COLO668 (cell line): ENCODE measurements around the gene NAV2.
A peak's percentile ranks its signal among the peaks of the same experiment; 100 is the strongest.

ENCODE experiments used
- DNase-seq: peaks from one replicate; lab custom pipeline; 2025; ENCODE audit not compliant: unreplicated experiment; lab: John Stamatoyannopoulos, UW

Gene NAV2

GRCh38 chr11:19742588-19743292 lies 30.1 kb downstream of the NAV2 start:
- peak; percentile 69 for DNase-seq

- DNase-seq = no peak
Observed at GRCh38 chr11:19743622-19744021, 31.0 kb downstream of the NAV2 start.

DNA sequence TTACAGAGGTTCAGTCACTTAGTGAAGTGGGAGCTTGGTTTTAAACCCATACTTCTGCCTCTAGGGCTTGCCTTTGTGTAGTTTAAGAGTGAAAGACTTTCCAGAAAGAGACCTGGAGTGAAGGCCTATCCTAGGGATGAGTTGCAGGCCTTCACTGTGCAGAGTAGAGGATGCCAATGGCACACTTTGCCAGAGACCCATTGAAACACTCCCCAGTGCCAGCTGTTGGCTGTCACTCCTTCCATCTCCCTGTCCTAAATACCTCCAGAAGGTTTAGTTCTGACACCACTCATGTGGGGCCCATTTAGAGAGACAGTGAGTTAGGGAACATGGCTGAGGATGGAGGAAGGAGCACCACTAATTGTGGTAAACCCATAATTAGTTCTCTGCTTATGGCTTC lies 31.5 kb downstream of the NAV2 start:
- no peak for DNase-seq

- no peak for DNase-seq
Observed at GRCh38 chr11:19746086-19746485, 33.4 kb downstream of the NAV2 start.

GRCh38 chr11:19747634-19748033 lies 35.0 kb downstream of the NAV2 start:
- no peak for DNase-seq

- no peak for DNase-seq
Observed at GRCh38 chr11:19751055-19751454, 38.4 kb downstream of the NAV2 start.

- no peak for DNase-seq
Observed at GRCh38 chr11:19753451-19754106, 40.9 kb downstream of the NAV2 start.

DNA sequence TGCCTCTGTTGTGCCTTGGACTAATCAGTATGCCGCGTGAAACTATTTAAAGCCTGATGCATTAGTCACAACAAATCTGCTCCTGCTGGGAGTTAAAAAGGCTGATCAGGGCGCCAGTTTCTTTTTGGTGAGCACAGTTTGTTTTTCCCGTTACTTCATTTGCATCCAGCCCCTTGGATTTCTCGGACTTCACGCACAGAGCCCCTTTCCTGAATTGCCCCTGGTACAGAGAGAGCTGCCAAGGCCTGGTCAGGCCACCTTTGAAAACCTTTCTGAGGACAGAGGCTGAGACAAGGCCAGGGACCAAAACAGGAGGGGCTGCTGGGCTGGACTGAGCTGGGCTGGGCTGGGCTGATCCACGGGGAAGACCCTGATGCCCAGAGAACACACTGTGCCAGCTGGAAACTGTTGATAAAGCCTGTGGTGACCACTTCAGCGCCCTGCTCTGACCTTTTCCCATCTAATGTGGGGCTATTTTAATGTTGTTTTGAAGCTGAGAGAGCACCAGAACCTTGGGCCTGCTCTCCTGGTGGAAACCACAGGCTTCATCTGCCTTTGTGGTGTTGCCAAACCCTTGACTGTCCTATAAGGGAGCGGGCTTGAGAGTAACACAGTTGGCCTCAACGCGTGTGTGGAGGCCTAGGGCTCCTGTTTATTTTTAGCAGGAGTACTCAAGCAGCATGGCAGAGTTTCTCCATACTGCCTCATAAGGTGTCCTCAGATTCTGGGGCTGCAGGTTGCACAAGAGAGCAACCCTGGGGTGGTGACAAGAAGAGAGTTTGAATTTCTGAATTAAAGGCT lies 44.2 kb downstream of the NAV2 start:
- DNase-seq = no peak

DNA sequence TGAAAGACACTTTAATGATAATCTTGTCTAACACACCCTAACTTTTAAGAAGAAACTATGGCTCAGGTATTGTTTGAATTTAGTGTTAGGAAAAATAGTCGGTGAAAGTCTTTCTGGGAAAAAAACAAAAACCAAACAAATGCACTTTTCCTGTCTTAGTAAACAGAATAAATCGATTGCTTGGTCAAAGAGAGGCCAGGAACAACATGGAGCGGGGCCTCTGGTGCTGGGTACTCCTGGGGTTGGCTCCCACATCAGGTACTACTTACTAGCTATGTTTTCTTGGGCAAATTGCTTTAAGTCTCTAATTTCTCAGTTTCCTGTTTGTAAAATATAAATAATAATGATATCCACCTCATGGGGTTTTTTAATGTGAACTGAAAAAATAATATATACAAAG lies 46.8 kb downstream of the NAV2 start:
- DNase-seq = no peak

GRCh38 chr11:19762266-19762665 lies 49.6 kb downstream of the NAV2 start:
- no peak for DNase-seq

DNA sequence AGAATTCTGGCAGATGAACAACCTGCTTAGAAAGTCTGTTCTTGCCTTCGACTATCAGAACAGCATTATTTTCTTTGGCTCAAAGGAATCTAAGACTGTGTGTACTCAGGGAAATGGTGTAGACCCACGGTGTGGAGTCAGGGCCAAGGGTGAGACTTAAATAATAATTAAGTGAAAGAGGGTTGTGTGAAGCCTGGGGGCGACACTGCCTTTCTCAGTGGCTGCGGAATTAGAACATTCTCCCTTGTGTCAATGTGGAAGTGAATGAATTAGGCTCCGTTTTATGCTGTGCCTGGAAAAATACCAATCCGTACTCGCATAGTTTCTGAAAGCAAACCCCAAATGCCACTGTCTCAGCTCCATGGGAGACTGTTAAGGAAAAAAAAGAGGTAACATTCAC lies 50.7 kb downstream of the NAV2 start:
- DNase-seq = no peak

DNA sequence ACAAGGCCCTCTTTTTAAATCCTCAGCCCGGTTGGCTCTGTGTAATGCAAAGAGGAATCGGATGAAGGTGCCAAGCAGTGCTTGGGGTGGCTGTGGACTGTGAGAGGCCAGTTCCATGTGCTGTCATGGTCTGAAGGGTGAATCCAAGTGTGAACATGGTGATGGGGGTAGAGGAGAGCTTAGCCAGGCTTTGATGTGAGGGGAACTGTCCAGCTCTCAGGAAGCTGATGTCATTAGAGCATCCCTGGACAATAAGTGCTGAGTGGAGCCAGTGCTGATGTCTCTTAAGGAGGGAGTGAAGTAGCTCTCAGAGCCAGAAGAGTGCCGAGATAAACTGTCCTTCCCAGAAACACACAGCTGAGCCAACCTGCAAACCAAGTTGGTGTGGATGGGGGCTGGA lies 53.6 kb downstream of the NAV2 start:
- DNase-seq = no peak

DNA sequence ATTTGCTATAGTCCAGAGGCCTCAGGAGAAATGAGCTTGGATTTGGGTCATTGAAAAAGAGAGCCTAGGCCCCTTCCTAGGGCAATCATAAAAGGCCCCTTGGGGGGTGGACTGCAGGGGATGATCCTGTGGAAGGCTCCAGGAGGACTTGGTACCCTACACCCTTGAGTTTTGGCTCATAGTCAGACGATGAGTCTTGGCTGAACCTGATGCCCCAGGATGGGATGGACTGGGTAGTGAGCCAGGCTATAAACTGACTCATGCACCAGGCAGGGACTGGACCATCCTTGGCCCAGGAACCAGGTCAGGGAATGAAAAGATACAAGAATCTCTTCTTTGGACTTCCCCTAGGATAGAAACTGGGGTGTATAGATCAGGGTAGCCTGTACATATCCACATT lies 54.2 kb downstream of the NAV2 start:
- no peak for DNase-seq

DNA sequence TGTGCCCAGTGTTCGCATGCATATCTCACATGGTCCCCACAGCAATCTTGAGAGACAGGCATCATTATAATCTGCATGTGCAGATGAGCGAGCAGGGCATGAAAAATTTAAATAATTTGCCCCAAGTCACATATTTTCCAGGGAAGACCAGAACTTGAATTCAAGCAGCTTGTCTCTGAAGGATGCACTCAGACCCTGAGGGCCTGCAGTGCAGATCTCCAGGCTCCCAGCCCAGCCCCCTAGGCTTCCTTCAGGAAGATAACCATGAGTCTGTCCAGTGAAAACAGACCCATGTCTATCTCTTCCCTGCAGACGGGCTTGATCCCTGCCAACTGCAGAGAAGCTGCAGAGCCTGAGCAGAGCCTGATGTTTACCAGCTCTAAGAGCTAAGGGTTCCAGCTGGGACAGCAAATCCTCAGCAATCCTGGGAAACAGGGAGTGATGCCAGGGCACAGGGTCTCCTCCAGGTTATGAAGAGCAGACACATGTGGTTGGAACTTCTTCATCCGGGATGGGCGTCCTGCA lies 55.1 kb downstream of the NAV2 start:
- DNase-seq = no peak

- DNase-seq = no peak
Observed at GRCh38 chr11:19768197-19768596, 55.6 kb downstream of the NAV2 start.

- DNase-seq = no peak
Observed at GRCh38 chr11:19768815-19769214, 56.2 kb downstream of the NAV2 start.

- DNase-seq = no peak
Observed at GRCh38 chr11:19769820-19770219, 57.2 kb downstream of the NAV2 start.

- DNase-seq = no peak
Observed at GRCh38 chr11:19770277-19770676, 57.6 kb downstream of the NAV2 start.

DNA sequence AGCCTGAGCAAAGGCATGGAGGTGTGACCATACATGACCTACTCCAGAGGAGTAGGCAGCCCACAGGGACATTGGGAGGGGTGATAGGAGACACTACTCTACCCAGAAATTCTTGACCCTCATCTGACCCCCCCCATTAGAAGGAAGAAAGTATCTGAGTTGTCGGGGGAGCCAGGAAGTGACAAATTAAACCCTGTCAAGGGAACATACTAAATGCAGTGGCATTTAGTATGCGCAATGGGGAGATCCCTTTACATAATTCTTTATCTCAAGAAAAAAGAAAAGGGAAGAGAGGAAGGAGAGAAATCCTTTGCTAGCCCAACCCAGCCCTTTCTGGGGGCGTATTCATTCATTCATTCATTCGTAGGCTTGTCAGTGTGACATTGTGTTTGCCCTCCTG lies 58.8 kb downstream of the NAV2 start:
- DNase-seq = no peak

DNA sequence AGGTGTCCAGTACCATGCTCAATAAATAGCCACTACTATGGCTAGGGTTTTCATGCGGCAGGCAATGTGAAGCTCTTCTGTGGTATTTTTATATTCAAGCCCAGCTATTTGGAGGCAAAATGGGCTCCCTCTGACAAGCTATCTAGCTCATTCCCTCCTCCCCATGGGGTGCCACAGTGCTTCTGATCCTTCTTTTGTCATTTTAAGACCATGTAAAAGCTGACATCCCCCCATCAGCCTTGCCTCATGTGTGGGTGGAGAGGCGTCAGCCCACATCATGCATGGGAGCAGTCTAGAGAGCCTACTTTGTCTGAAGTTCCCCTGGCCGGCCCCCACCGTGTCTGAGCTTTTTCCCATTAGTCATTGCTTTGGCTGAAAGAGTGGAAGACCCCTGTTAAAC lies 59.8 kb downstream of the NAV2 start:
- no peak for DNase-seq

DNA sequence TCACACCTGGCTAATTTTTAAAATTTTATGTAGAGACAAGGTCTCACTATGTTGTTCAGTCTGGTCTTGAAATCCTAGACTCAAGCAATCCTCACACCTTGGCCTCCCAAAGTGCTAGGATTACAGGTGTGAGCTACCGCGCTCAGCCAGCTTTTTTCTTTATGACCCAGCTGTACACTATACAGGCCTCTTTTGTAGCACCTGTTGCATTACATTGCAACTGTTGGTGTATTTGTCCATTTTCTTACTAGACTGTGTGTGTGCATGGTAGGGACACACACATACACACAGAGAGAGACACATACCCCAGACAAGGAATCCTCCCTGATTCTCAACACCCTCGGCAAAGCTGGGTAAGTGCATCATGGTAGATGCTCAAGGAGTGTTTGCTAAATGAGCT lies 61.7 kb downstream of the NAV2 start:
- no peak for DNase-seq
